ENCODE measurements around the gene IRAK2. TPM values are rescaled to one million over a fixed set of nuclear protein-coding genes. Genes with fewer than 3 reads are reported as not detected.

Gene IRAK2
- total and polyA plus RNA-seq, 2 experiments from 2014 or later: 2.5 to 3.7 TPM

DNA sequence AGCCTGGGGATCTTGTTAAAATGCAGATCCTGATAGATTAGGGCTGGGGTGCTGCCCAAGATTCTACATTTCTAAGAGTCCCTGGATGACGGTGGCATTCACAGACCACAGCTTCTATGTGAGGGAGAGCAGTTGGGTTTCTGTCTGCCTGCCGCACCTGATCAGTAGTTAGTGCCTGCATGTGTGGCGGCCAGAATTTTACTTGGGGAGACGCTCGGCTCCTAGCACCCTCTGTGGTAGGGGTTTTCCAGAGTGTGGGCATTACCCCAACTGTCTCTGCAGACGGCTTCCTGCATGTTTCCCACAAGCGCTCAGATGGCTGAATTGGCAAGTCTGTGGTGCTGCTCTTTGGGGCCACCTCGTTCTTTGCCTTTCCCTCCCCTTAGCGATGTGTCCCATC lies 119.8 kb downstream of the IRAK2 start:
- Histone ChIP-seq H3K27me3 (no peaks in the 10 kb centered on the region), H3K4me2 (no peak overlapping the region), H3K27ac (no peak overlapping the region), H3K9me3 (ENCODE audit: low read depth) (no peaks in the 10 kb centered on the region), H3K9me2 (replicated peaks; ENCODE audit: insufficient read depth) (no peaks in the 10 kb centered on the region), H3K36me3 (replicated peaks; ENCODE audit: insufficient read depth, low read depth) (no peaks in the 10 kb centered on the region), H3K4me1 (ENCODE audit: insufficient read depth) (no peaks in the 10 kb centered on the region), H3K79me2 (no peaks in the 10 kb centered on the region), H2AFZ (no peak overlapping the region), H4K20me1 (ENCODE audit: insufficient read depth, poor library complexity, severe bottlenecking) (no peaks in the 10 kb centered on the region), H3K4me3 (no peak overlapping the region)
- 97% methylated on average over 9 of the region's 9 CpGs for WGBS (ENCODE audit: low lambda C conversion rate, missing lambda C conversion rate)
- no peak for DNase-seq (ENCODE audit: low spot score)
- TF ChIP-seq, protein P1, sequence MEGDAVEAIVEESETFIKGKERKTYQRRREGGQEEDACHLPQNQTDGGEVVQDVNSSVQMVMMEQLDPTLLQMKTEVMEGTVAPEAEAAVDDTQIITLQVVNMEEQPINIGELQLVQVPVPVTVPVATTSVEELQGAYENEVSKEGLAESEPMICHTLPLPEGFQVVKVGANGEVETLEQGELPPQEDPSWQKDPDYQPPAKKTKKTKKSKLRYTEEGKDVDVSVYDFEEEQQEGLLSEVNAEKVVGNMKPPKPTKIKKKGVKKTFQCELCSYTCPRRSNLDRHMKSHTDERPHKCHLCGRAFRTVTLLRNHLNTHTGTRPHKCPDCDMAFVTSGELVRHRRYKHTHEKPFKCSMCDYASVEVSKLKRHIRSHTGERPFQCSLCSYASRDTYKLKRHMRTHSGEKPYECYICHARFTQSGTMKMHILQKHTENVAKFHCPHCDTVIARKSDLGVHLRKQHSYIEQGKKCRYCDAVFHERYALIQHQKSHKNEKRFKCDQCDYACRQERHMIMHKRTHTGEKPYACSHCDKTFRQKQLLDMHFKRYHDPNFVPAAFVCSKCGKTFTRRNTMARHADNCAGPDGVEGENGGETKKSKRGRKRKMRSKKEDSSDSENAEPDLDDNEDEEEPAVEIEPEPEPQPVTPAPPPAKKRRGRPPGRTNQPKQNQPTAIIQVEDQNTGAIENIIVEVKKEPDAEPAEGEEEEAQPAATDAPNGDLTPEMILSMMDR (IDR thresholded peaks at IDR 0.05; ENCODE audit: poor library complexity): no peak

DNA sequence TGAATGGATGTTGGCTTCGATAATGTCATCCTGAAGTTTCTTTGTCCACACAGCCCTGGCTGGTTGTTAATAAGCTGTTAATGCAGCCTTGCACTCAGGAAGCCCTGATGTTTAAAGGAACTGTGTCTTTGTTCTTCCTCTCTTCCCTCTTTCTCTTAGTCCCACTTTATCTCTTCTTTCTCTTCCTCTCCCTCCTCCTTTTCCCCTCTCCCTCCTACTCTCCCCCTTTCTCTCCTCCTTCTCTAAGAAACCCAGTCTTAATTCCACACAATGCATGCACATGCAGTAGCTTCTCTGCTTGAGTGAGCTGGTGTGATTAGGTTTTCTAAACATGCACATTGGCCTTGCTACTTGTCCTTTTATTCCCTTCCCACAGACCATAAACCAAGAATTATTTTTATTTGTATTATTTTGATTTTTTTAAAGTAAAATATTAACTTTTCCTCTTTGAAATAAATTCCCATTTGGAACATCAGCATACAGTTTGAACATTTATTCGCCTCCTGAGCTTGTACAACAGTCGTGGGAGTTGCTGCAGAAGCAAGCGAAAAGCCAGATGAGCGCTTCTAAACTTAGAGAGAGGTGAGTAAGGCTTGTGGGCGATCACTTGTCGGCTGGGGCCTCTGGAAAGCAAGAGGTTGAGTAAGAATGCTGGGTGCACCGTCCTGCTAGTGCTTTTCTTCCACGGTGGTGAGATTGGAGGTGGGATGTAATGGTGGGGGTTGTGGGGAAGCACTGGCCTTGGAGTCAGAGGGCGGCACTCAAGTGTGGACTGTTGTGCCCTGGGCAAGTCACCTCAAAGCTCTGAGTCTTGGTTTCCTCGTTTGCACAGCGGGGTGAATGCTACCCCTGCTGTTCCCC lies 120.8 kb downstream of the IRAK2 start:
- H3K9me2 ChIP-seq (replicated peaks; ENCODE audit: insufficient read depth): no peaks in the 10 kb centered on the region
- no peaks in the 10 kb centered on the region for H3K27me3 ChIP-seq
- DNase-seq (ENCODE audit: low spot score): no peak
- H3K27ac ChIP-seq: no peak overlapping the region
- no peak overlapping the region for H2AFZ ChIP-seq
- no peaks in the 10 kb centered on the region for H3K36me3 ChIP-seq (replicated peaks; ENCODE audit: insufficient read depth, low read depth)
- 91% methylated on average over 12 of the region's 12 CpGs for WGBS (ENCODE audit: low lambda C conversion rate, missing lambda C conversion rate)
- TF ChIP-seq EZH2phosphoT487 (IDR thresholded peaks at IDR 0.05; ENCODE audit: low read depth, severe bottlenecking, unreplicated experiment): no peak
- TF ChIP-seq EZH2 (IDR thresholded peaks at IDR 0.05; ENCODE audit: borderline replicate concordance): no peak
- TF ChIP-seq, protein P1 (IDR thresholded peaks at IDR 0.05; ENCODE audit: poor library complexity): no peak
- H4K20me1 ChIP-seq (ENCODE audit: insufficient read depth, poor library complexity, severe bottlenecking): no peaks in the 10 kb centered on the region
- H3K4me1 ChIP-seq (ENCODE audit: insufficient read depth): no peaks in the 10 kb centered on the region
- H3K4me2 ChIP-seq: no peak overlapping the region
- H3K79me2 ChIP-seq: no peaks in the 10 kb centered on the region
- no peak overlapping the region for H3K4me3 ChIP-seq
- H3K9me3 ChIP-seq (ENCODE audit: low read depth): no peaks in the 10 kb centered on the region

DNA sequence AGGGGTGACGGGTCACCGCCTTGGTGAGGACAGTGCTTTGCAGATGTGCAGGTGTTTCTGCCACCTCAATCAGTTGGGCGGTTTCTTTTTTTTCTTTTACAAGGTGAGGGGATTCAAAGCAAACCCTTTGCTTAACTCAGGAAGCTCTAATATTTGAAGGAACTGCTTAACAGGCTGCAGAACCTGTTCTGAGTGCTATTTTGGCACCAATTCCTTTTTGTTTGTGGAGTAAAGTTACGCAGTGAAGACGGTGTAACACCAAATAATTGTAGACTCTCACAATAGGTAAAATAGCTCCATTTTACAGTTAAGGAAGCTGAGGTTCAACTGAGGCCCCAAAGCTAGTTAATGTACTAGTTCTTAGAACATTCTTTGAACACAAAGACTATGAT lies 121.4 kb downstream of the IRAK2 start:
- H3K9me3 ChIP-seq (ENCODE audit: low read depth): no peaks in the 10 kb centered on the region
- H3K79me2 ChIP-seq: no peaks in the 10 kb centered on the region
- H3K36me3 ChIP-seq (replicated peaks; ENCODE audit: insufficient read depth, low read depth): no peaks in the 10 kb centered on the region
- no peaks in the 10 kb centered on the region for H4K20me1 ChIP-seq (ENCODE audit: insufficient read depth, poor library complexity, severe bottlenecking)
- H3K27ac ChIP-seq: no peak overlapping the region
- no peak overlapping the region for H2AFZ ChIP-seq
- H3K9me2 ChIP-seq (replicated peaks; ENCODE audit: insufficient read depth): no peaks in the 10 kb centered on the region
- TF ChIP-seq EZH2phosphoT487 (IDR thresholded peaks at IDR 0.05; ENCODE audit: low read depth, severe bottlenecking, unreplicated experiment): no peak
- TF ChIP-seq EZH2 (IDR thresholded peaks at IDR 0.05; ENCODE audit: borderline replicate concordance): no peak
- TF ChIP-seq, protein P1 (IDR thresholded peaks at IDR 0.05; ENCODE audit: poor library complexity): no peak
- H3K27me3 ChIP-seq: no peaks in the 10 kb centered on the region
- DNase-seq (ENCODE audit: low spot score): no peak
- H3K4me3 ChIP-seq: no peak overlapping the region
- no peak overlapping the region for H3K4me2 ChIP-seq
- no peaks in the 10 kb centered on the region for H3K4me1 ChIP-seq (ENCODE audit: insufficient read depth)
- WGBS (ENCODE audit: low lambda C conversion rate, missing lambda C conversion rate): 93% methylated on average over 5 of the region's 5 CpGs
